Chondrocyte (in vitro differentiated cells): ENCODE measurements around the gene MSL1. TPM values are rescaled to one million over a fixed set of nuclear protein-coding genes. Genes with fewer than 3 reads are reported as not detected.

Source experiments
- DNase-seq: peaks from one replicate; pipeline ENCODE4 v3.0.0; 2021; ENCODE audit warnings: mixed read lengths, low spot score
- H3K27ac Mint-ChIP-seq: one replicate; pipeline ENCODE4 v1.8.0; 2021; ENCODE audit warnings: mild to moderate bottlenecking, moderate library complexity, mixed read lengths; ENCODE audit not compliant: unreplicated experiment
- H3K27me3 Mint-ChIP-seq: 2 replicates; pipeline ENCODE4 v1.8.0; 2021; ENCODE audit warnings: low read depth, mixed read lengths
- H3K36me3 Mint-ChIP-seq: 2 replicates; pipeline ENCODE4 v1.8.0; 2021; ENCODE audit warnings: low read depth, mixed read lengths
- H3K4me1 Mint-ChIP-seq: 2 replicates; pipeline ENCODE4 v1.8.0; 2021; ENCODE audit warnings: low read depth, mild to moderate bottlenecking, mixed read lengths
- H3K4me3 Mint-ChIP-seq: one replicate; pipeline ENCODE4 v1.8.0; 2021; ENCODE audit warnings: mild to moderate bottlenecking, moderate library complexity, mixed read lengths; ENCODE audit not compliant: unreplicated experiment
- H3K9me3 Mint-ChIP-seq: 2 replicates; pipeline ENCODE4 v1.8.0; 2021; ENCODE audit warnings: low read depth, mixed read lengths
- total RNA-seq: library from RNA; stranded (reverse); gene quantifications from 3 replicates; pipeline ENCODE4 v1.2.1, GENCODE V29; 2021
- TF ChIP-seq, protein P1 (sequence below): fragments of 200-600 bp; sonication (generic); IDR thresholded peaks from 2 replicates; pipeline ENCODE4 v1.5.0; 2021; ENCODE audit warnings: antibody characterized with exemption, mild to moderate bottlenecking, moderate library complexity

The MSL1 gene
- total RNA-seq, 1 donor from 2014 or later = 96.2 TPM

DNA sequence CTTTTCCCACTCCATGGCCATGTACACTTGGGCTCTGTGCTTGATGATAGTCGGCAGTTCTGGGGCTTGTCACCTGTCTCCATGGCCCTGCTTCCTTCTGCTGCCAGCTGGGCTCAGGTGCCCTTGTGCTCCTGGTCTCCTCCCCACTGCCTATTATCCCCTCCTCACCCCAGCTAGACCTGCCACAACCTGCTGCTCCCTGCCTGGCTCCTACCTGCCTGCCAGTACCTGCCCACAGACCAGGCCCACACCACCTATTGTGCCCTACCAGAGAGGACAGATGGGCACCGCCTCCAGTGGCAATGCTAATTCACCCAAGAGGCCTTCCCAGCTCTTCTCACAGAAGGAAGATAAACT is 55.0 kb downstream of the MSL1 start:
- H3K4me3 Mint-ChIP-seq = peak overlapping the region; percentile 40
- peaks cover 21% of the 10 kb centered on the region for H3K4me1 Mint-ChIP-seq
- no peak overlapping the region for H3K27ac Mint-ChIP-seq
- TF ChIP-seq, protein P1, sequence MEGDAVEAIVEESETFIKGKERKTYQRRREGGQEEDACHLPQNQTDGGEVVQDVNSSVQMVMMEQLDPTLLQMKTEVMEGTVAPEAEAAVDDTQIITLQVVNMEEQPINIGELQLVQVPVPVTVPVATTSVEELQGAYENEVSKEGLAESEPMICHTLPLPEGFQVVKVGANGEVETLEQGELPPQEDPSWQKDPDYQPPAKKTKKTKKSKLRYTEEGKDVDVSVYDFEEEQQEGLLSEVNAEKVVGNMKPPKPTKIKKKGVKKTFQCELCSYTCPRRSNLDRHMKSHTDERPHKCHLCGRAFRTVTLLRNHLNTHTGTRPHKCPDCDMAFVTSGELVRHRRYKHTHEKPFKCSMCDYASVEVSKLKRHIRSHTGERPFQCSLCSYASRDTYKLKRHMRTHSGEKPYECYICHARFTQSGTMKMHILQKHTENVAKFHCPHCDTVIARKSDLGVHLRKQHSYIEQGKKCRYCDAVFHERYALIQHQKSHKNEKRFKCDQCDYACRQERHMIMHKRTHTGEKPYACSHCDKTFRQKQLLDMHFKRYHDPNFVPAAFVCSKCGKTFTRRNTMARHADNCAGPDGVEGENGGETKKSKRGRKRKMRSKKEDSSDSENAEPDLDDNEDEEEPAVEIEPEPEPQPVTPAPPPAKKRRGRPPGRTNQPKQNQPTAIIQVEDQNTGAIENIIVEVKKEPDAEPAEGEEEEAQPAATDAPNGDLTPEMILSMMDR = no peak
- no peak for DNase-seq
- no peaks in the 10 kb centered on the region for H3K27me3 Mint-ChIP-seq
- no peaks in the 10 kb centered on the region for H3K9me3 Mint-ChIP-seq
- H3K36me3 Mint-ChIP-seq = peaks cover 14% of the 10 kb centered on the region

GRCh38 chr17:40177275-40177874 is 55.6 kb downstream of the MSL1 start, which contains the start of gene RAPGEFL1:
TSS of gene RAPGEFL1 (plus strand) at chr17:40177470. CDS start at chr17:40177862, 392 bp downstream.
- no peak for DNase-seq
- Mint-ChIP-seq H3K9me3 (no peaks in the 10 kb centered on the region), H3K36me3 (peaks cover 8% of the 10 kb centered on the region), H3K27ac (no peak within 1 kb of the TSS), H3K27me3 (no peaks in the 10 kb centered on the region), H3K4me3 (peak within 1 kb of the TSS; percentile 40), H3K4me1 (peaks cover 21% of the 10 kb centered on the region)
- TF ChIP-seq, protein P1 = no peak

GRCh38 chr17:40178021-40178601 is 56.3 kb downstream of the MSL1 start:
- Mint-ChIP-seq H3K9me3 (no peaks in the 10 kb centered on the region), H3K4me1 (peaks cover 21% of the 10 kb centered on the region), H3K4me3 (no peak overlapping the region), H3K36me3 (peaks cover 6% of the 10 kb centered on the region), H3K27me3 (no peaks in the 10 kb centered on the region), H3K27ac (no peak overlapping the region)
- TF ChIP-seq, protein P1 = no peak
- no peak for DNase-seq

DNA sequence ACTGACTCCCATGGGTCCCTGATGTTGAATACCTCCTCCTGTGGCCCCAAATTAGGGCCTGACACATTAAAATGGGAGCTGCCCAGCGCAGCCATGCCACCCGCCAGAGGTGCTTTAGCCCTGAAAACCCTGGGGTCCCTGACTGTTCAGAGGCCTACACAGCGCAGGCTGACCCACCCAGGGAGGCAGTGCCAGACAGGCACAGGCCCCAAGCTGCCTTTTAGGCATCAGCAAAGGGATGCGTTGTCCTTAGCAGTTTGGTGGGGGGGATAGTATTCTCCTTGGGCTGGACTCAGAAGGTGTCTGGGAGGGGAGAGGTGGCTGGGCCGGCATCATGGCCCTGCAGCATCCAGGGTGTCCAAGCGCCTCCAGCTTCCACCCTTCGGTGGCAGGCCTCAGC is 56.9 kb downstream of the MSL1 start:
- Mint-ChIP-seq H3K9me3 (no peaks in the 10 kb centered on the region), H3K27ac (no peak overlapping the region), H3K36me3 (peaks cover 3% of the 10 kb centered on the region), H3K4me1 (peaks cover 21% of the 10 kb centered on the region), H3K27me3 (no peaks in the 10 kb centered on the region), H3K4me3 (no peak overlapping the region)
- TF ChIP-seq, protein P1 = no peak
- DNase-seq = no peak

DNA sequence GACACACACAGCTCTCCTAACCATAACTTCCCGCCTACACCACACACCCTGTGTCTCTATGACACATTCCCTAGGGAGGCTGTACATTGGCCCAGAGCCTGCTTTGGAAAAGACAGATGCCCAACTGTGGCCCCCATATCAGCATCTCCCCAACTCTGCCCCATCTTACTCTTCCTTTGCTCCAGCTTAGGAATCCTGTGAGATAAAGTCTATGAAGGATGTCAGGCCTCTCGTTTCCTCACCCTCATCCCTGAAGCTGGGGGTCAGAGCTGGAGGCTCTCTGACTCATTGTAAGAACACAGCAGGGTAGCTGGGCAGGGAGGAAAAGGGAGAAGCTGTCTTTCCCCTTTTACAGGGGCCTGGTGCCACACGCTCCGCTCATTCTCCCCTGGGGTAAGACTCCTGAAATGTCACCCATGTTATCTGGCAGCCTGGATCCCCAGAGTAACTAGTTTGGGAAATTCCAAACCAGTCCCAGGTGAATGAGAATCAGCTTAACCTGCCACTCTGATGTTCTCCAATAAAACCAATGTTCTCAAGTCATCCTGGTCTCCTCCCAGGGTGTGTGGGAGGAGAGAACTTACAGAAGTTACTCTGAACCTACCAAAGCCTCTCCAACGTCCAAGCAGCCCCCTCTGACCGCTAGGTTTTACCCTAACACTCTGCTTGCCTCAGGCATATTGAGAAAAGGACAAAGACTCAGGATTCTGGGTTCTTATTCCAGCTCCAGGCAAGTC is 58.3 kb downstream of the MSL1 start:
- Mint-ChIP-seq H3K9me3 (no peaks in the 10 kb centered on the region), H3K27me3 (no peaks in the 10 kb centered on the region), H3K27ac (peak overlapping the region; percentile 77), H3K4me1 (peaks cover 21% of the 10 kb centered on the region), H3K4me3 (no peak overlapping the region), H3K36me3 (peaks cover 3% of the 10 kb centered on the region)
- DNase-seq = no peak
- TF ChIP-seq, protein P1 = no peak
